GM19467 (cell line): ENCODE data around the gene PRDM16.
"Not testable (repeated sequence)": the region's sequence is repeated elsewhere in the genome, so short reads cannot be mapped to it uniquely, and the experiment has no call there.

Experiments
- ATAC-seq: cut with Tn5 transposase; IDR thresholded peaks from one replicate; pipeline ENCODE4 v1.9.1; 2021; ENCODE audit warnings: mild to moderate bottlenecking, moderate library complexity; ENCODE audit not compliant: unreplicated experiment

The PRDM16 gene

DNA sequence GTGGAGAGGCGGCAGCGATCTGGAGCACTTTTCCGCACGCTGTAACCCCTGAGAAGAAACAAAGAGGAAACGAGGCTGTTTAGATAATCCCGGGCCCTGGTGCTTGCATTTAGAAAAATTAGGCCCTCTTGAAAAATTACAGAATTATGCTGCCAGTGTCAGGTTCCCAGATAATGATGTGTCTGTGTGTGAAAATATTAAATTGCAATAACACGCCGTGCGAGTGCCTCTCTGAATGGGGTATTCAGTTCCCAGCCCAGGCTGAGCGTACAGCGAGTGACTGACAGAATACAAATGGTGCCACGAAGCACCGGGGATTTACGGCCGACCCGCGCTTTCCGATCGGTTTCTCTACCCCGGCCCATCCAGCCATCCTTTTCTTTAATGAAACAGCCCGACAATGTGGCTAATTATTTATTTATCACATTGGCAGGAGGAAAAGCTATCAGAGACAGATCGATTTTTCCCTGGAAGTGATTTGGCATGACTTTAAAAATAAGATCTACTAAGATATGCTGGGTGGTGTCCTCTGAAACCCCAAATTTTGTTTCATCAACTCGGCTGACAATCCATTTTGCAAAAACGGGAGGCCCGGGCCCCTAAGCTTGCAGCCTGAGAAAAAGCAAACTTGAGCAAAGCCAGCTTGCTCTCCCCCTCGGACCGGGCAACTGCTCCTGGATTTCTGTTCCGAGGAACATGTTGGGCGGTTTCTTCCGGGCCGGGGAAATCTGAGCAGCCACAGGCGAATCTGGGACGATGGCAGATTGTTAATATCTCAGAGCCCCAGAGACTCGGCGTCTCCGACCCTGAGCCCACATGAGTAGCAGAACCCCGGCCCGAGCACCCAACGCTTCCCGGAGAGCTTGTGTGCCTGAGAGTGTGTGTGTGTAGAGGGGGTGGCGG lies 11.3 kb downstream of the PRDM16 start:
- ATAC-seq = no peak

GRCh38 chr1:3081171-3081683 lies 12.2 kb downstream of the PRDM16 start:
- ATAC-seq = no peak

GRCh38 chr1:3082051-3082450 lies 13.0 kb downstream of the PRDM16 start:
- no peak for ATAC-seq

GRCh38 chr1:3082571-3083516 lies 13.8 kb downstream of the PRDM16 start:
- ATAC-seq = no peak

- ATAC-seq = no peak
Observed at GRCh38 chr1:3084154-3084553, 15.2 kb downstream of the PRDM16 start.

DNA sequence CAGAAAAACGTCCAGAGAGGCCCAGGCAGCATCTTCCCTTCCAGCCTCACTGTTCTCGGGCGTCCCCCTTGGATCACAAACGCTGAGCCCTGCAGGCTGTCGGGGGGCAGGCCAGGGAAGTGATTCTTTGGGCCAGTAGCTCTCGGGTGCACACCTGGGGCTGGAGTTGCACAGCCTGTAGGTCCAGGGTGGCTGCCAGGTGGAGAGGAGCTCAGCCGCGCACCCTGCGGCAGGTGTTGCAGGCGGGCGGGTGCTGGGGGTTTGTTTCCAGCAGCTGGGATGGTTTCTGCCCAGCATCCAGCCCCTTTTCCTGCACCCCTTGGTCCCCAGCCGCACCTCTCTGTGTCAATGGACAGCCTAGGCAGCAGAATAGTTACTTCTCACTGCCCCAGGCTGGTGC lies 15.7 kb downstream of the PRDM16 start:
- no peak for ATAC-seq

DNA sequence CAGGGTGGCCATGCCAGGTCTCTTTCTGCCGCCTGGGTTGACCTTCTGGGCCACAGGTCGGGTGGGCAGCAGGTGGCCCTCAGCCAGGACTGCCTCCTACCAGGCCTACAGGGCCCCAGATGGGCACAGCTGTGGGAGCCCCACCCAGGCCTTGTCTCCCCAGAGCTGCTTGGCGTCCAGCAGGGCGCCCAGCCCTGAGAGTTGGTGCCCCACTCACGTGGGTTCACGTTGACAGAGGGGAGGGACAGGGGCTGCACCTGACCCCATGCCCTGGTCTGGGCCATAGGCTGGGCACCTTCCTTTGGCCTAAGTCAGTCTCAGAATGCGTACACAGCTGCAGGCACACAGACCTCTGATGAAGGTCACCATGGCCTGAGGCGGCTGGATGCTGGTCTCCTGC lies 16.7 kb downstream of the PRDM16 start:
- no peak for ATAC-seq

DNA sequence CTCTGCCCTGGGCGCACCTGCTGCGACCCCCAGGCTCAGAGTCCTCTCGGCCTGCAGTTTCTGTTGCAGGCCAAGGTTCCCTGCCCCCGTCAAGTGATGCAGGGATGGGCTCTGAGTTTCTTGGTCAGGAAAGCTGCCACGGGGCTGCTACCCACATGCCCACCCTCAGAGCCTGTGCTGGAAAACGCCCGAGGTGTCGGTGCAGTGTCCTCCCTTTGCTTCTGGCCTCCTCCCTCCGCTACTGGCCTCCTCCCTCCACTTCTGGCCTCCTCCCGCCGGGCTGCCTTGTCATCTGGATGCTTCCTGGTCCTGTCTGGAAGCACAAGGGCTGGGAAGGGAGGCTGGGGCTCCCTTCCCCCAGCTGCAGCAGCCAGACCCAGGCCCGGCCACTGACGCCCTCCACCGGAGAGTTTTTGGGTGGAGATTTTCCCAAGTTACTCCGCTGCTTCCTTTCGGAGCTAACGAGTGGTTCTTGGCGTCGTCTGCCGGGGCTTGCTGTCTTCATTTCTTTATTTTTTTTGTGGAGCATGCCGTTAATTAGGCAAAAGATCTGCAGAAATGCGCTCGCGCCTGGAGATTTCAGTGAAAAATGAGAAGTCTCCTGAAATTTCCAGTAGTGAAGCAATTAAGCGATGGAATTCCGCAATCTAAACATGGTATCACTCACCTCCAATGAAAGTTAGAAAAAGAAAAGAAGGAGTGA lies 17.4 kb downstream of the PRDM16 start:
- no peak for ATAC-seq

- ATAC-seq = no peak
Observed at GRCh38 chr1:3087049-3087448, 18.0 kb downstream of the PRDM16 start.

GRCh38 chr1:3087946-3088668 lies 19.1 kb downstream of the PRDM16 start:
- ATAC-seq = not testable (repeated sequence)

DNA sequence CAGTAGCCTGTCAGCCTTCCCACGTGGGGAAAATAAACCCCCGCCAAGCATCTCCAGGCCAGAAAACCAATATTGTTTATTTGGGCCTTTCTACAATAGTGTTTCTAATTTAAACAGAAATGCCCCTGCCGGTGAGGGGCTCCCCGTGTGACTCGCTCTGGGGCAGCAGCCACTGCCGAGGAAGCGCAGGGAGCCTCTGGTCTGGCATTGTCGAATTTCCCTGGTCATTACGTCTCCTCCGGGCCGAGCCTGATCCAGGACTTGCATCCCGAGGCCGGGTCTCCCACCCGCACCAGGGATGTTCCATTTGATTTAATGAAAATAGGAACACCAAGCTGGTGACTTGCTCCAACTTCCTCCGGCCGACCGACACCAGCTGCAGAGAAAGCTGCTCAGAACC lies 20.5 kb downstream of the PRDM16 start:
- ATAC-seq = no peak

GRCh38 chr1:3091334-3091733 lies 22.3 kb downstream of the PRDM16 start:
- no peak for ATAC-seq

- ATAC-seq = no peak
Observed at GRCh38 chr1:3092530-3092929, 23.5 kb downstream of the PRDM16 start.

DNA sequence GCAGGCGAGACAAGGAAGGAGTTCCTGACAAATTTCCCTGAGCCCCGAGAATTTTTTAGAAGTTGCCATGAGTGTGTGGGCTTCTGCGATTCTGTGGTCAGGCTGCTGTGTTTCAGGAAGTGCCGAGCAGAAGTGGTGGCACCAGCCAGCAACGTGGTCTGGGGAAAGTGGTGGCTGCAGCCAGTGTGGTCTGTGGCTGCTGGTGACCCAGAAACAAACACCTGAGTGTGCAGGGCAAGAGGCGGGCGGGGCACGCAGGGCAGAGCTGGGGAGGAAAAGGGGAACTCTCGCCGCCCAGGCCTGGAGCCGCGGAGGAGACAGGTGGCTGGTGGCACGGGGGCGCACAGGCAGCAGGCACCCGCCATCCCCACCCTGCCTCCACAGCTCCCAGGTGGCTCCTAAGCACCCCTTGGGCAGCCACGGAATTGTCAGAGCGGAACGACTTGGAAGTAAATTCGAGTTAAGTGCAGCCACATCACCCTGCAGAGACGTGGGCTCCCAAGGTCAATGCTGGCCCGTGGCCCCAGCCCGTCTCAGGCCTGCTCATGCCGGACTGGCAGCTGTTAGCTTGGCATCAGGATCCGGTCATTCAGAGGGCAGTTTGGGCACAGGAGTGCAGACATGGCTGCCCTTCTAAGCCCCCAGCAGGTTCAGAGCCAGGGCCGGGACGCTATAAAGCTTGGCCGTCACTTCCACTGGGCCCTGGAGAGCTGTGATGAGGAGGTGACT lies 25.1 kb downstream of the PRDM16 start:
- no peak for ATAC-seq

DNA sequence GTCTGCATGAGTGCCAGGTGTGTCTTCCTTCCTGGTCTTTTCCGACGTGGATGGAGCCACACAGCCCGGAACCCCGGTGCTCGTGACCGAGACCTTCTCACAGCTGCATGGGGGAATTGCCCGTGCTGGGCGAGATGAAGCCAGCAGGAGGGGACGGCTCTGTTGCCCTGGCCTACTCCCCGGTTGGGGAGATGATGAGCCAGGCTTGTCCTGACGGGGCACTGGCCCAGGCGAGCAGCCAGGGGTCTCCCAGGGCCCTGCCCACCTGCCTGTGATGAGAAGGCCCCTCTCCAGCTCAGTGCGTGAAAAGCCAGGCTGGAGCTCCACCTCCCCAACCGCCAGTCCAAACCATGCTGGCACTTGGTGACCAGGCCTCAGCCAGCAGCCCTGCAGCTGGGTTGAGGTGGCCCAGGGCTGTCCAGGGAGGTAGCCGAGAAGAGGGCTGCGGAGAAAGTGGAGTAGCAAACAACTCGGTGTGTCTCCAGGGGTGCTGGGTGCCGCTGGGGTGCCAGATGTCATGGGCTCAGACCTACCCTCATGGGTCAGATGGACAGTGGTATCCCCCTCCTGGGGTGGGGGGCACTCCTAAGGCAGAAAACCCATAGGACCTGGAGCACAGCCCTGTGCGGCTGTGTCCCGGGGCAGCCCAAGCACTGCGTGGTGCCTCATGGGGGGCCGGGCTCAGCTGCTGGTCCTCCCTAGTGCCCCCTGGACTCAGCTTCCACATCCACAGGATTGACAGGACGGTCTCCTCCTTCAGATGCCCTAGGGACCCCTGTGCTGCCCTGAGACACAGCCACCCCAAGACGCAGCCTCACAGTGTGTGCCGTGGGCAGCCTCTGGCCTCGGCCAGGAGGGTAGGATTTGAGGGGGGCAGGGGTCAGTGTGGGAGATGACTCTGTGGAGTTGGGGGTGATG lies 26.1 kb downstream of the PRDM16 start:
- no peak for ATAC-seq

- ATAC-seq = no peak
Observed at GRCh38 chr1:3096345-3096744, 27.3 kb downstream of the PRDM16 start.

DNA sequence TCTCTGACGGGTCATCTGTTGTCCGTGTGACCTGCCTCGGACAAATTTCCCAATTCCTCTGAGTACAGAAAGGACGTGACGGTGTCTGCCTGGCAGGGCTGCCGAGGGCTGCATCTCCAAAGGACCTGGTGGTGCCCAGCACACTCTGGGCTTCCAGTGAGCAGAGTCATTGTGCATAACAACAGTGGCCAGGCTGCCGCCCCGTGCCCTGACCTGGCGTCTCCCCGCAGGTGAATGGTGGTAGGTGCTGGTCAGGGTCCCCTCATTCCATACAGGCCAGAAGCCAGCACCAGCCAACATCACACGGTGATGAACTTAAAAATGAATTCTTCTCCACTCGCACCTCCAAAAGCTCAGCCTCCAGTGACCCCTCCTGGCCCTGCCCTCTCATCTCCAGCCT lies 28.2 kb downstream of the PRDM16 start:
- ATAC-seq = no peak

GRCh38 chr1:3097861-3098260 lies 28.9 kb downstream of the PRDM16 start:
- no peak for ATAC-seq

- no peak for ATAC-seq
Observed at GRCh38 chr1:3099861-3100260, 30.9 kb downstream of the PRDM16 start.
